ENCODE data around the gene ATP9B.
"Not testable (repeated sequence)": the region's sequence is repeated elsewhere in the genome, so short reads cannot be mapped to it uniquely, and the experiment has no call there.

Gene ATP9B

DNA sequence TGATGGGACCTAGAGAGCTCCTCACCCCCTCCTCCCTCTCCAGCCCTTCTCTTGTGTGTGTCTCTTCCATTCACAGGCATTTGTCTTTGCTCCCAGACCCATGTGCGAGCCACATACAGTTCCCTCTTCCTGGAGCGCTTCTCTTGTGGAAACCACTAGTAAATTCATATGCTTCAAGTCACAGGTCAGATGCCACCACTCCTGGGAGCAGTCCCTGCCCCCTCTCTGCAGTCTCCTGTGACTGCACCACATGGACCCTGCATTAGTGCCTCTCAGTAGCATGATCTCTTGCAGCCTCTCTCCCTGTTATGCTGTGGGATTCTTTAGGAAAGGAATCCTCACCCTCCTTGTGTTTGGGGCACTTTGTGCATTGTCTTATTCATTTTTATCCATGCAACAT, 230.1 kb downstream of the ATP9B start:
- DNase-seq = no peak

DNA sequence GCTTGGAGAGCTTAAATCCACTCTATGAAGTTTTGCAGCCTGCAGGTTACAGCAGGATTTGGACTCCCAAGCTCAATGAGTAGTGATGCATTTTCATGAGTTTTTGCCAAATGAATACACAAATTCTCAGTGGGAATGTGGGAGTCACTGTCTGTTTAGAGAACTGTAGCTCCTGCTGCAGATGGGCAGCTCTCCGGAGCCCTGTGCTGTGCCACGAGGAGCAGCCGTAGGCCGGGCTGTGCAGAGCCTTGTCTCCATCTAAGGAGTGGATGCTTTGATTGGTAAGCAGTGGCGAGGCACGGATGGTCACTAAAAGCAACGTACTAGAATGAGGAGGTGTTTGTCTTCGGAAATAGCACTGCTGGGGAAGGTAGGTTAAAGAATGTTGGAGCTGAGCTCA, 230.5 kb downstream of the ATP9B start:
- DNase-seq = no peak

DNA sequence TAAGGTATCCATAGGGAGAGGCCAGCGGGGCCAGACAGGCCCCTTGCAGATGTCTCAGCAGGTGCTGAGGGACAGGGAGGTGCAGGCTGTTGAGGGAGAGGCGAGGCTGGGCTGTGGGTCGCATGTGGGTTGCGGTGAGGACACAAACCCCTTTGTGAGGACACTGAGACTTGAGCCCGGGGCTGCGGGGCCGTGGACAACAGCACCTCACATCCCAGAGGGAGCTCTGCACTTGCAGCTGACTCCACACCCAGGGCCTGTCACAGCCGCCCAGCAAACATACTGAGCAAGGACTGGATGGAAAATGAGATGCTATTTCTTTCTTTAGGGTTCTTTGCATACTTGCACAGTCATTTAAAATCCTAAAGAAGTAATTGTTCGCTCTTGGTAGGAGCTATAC, 231.2 kb downstream of the ATP9B start:
- DNase-seq = no peak

DNA sequence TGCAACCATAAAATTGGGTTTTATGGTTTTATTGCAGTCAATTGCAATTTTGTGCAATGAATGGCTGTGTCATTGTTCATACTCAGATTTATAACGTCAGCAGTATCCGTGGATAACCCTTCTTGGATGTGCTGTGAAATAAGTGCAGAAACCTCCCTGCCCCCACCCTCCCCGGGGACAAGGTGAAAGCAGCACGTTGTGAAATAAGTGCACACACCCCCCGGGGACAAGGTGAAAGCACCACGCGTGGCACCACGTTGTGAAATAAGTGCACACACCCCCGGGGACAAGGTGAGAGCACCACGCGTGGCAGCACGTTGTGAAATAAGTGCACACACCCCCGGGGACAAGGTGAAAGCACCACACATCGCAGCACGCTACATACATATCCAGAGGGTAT, 232.9 kb downstream of the ATP9B start:
- DNase-seq = no peak

DNA sequence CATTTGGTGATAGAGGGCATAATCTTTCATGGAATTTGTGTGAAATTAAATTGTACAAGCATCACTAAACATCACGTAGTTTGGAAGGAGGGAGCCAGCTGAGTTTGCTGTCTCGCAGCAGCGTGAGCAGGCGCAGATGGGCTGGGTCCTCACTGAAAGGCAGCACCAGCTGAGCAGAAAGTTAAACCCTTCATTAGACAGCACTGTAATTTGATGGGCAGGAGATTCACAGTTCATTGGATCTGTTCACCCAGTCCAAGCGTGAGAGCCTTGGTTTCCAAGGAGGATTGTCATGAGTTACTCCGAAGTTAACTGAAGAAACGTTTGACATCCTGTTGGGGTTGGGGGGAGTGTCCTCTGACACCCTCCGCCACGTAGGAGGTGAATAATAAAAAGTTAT, 236.7 kb downstream of the ATP9B start:
- DNase-seq = no peak

DNA sequence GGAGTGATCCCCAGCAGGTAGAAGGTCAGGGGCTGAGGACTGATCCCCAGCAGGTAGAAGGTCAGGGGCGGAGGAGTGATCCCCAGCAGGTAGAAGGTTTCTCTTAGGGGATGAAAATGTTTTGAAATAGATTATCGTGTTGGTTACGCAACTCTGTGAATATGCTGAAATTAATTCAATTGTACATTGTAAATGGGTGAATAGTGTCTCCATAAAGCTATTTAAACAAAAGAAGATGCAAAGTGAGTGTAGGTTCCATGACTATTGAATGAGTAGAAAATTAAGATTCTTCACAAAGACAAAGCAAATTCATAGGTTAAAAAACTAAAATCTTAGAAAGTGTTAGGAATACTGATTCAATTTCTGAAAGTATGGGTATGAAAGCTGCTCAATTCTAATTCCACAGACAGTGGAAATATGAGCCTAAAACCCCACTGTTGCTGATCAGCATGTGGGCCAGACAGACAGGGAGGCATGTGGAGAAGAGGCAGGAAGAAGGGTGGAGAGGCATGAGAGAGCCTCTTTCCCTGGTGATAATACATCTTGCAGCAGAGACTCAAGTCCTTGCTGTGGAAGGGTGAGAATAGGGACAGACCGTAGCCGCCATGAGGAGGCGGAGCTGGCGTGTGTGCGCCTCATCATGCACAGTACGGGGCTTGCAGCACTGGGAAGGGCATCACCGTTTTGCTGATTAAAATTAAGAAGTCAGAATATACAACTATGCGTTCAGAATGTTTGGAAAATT, 240.6 kb downstream of the ATP9B start:
- no peak for DNase-seq

DNA sequence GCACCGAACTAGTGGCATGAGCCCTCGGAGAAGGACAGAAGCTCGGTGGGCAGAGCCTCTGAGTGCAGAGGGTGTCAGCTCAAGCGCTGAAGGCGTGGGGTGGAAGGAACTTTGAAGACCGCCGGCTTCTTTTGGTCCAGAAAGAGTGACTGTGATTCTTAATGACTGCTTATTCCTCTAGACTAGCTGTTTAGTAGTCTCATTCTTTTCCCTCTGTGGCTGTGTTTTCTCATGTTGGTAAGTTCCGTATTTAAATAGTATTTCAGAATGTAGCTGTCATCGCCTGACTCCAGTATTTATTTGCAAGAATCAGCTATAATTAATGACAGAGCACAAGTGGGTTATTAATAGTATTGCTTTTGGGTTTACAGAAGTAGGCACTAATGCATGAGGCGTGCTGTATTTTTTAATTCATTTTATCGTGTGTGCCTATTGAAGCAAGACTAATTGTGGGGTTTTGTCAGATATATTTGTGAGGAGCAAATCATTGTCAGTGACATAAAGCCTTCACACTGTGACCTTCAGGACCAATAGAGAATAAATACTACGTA, 245.7 kb downstream of the ATP9B start:
- DNase-seq = no peak

DNA sequence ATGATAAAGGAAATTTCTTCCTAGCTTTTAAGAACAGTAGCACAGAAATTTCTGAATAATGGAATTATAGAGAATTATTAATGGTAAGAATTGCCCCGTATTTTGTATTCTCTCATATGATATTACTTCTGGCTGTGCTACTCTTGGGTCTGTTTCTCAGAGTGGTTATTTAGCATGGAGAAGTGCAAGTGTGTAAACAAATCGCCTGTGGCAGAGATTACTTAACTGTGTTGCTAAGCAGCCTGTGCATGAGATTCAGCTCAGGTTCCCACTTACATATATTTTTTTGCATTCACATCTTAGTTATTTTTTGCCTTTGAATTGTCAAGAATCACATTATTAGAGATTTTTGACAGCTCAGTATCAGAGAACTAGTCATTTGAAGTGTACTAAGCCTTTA, 246.4 kb downstream of the ATP9B start:
- DNase-seq = no peak

DNA sequence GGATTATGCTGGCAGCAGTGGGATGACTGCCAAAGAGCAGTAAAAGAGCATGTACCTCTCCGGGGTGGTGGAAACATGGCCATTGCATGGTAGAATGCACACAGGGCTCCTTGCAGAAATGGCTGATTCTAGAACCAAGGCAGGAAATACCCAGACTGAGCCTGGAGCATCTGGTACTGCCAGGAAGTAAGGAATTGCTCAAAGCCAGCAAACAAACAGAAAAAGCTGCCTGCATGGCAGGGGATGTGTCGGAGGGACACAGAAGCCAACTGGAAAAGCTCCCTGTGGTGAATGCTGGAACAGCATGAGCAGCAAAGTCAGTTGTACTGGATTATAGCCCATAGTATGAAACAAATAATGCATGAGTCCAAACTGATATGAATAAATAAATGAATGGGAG, 248.5 kb downstream of the ATP9B start:
- DNase-seq = no peak

DNA sequence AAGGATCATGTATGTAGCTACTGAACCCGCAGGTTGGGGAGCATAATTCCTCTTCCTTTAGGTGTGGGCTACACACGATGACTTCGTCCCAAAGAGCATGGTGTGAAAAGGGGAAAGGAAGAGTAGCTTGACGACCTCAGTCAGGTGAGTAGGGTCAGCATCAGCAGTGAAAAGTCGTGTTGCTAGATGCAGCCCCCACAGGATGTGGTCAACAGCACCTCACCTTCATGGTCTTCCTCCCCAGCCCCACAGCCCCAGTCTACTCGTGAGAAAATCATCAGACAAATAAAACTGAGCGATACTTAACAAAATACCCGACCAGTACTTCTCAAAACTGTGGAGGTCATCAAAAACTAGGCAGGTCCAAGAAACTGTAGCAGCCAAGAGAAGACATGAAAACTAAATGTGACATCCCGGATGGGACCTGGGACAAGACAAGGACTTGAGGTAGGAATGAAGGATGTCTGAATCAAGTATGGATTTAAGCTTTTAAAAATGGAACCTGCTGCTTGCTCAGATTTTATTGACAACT, 249.0 kb downstream of the ATP9B start:
- DNase-seq = no peak

DNA sequence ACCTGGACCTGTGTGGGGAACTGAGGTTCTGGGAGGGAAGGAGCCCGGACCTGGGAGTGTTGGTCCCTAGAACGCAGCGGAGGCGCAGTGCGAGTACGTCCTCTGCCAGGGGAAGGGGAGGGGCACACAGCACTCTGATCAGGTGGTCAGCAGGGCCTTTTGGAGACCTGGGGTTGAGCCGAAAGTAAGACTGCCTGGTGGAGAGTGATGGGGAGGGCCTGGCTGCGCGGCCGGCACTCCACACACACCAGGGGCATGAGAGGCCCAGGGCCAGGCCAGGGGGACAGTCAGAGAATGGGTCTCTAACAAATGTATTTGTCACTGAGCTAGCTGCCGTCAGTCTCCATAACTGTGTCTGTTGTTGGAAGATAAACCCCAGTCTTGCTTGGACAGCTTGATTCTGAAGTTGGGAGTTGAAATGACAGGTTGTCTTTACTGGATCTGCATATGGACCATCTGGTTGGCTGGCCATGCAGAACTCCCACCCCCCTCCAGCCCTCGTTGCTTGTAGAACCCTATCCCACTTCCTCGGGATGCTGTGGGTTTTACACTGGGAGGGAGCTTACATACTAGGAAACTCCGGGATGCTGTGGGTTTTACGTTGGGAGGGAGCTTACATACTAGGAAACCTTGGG, 251.1 kb downstream of the ATP9B start:
- no peak for DNase-seq

DNA sequence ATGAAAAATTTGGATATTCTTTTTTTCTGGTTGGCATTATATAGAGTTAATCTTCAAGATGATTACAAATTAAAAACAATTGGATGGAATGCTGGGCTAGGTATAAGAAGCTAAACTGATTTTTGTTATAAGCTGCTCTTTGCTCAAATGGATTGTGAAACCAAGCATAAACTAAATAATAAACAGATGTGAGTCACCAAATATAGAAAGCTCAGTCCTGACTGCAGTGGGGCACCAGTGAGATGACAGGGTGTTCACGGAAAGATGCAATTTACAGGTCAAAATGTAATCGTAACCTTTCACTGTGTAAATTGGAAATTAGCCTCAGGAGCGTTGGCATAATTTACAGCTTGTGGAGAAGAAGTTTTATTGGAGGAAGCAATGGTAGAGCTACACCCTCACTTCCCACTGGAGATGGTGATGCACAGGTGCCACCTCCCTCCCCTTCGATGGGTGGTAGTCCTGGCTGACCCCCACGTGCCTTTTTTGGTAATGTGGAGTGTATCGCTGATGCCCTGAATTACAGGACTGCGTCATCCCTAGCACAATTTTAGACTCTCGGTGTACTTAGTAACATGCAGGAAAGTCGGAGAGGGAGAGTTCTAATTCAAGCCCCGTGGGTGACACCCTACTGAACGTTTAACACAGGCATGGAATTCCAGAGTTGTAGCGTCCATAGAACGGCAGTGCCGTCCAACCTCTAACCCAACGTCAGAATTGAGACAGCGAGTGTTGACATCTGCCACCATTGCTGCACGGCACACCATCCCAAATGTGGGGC, 252.6 kb downstream of the ATP9B start:
- DNase-seq = no peak

DNA sequence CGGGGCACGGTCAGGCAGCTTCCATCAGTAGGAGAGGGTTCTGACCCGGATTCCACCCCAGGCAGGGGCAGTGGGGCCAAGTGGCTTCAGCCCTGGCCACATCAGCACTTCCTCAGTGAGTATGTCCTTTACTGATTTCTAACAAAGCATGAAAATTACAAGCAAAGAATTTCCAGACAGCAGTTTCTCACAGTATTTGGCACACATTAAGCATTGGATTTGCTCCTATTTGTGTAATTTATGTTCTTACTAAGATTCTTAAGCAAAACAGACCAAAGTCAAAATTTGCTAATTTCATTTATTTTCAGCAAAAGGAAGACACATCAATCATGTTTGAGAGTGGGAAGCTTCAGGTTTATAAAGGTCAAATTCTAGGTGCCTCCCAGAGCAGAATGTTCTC, 253.2 kb downstream of the ATP9B start:
- no peak for DNase-seq

DNA sequence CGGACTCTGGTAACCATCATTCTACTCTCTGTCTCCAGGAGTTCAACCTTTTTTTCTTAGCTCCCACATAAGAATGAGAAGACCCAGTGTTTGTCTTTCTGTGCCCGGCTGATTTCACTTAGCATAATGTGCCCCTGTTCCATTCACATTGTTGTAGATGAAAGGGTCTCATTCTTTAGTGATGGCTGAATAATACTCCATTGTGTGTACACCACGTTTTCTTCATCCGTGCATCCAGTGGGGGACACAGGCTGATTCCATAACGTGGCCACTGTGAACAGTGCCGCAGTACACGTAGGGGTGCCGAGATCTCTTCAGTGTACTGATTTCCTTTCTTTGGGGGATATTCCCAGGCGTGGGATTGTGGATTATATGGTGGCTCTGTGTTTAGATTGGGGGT, 254.3 kb downstream of the ATP9B start:
- no peak for DNase-seq

DNA sequence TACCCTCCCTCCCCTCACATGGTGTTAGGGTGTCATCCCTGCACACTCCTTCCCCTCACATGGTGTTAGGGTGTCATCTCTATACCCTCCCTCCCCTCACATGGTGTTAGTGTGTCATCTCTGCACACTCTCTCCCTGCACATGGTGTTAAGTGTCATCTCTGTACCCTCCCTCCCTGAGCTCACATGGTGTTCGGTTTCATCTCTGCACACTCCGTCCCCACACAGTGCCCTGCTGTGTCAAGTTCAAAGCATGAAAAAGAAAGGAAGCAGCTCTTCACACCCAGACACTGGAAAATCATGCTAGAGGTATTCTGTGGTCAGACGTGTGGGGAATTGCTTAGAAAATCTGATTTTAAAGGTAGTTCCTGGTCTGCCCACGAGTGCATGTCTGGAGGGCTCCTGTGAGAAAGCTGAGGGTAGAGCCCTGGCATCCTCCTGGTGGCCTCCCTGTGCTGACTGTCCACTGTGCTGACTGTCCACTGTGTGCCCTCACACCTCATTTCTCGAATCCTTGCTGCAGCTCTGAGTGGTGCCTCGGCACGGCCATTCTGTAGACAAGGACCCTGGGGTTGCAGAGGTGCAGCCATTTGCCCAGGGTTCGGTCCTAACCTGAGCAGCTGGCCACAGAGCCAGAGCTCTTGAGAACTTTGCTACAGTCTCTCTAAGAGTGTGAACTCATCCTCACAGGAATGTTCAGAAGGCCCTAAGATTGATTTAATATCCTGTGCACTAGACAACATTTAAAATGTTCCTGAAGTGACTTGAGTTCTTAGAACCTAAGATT, 257.4 kb downstream of the ATP9B start:
- DNase-seq = no peak

DNA sequence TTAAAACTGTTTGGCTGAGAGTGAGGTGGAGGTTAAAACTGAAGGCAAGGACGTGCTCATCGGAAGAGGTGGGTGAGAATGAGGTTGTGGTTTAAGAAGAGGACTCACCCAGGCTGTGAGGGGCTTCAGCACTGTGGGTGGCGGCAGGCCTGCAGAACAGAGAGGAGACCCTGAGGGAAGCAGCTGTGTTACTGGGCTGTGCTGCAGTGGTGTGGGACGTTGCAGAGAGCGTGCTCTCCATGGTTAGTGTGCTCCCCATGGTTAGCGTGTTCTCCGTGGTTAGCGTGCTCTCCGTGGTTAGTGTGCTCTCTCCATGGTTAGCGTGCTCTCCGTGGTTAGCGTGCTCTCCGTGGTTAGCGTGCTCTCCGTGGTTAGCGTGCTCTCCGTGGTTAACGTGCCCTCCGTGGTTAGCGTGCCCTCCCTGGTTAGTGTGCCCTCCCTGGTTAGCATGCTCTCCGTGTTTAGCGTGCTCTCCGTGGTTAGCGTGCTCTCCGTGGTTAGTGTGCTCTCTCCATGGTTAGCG, 258.1 kb downstream of the ATP9B start:
- DNase-seq = no peak

DNA sequence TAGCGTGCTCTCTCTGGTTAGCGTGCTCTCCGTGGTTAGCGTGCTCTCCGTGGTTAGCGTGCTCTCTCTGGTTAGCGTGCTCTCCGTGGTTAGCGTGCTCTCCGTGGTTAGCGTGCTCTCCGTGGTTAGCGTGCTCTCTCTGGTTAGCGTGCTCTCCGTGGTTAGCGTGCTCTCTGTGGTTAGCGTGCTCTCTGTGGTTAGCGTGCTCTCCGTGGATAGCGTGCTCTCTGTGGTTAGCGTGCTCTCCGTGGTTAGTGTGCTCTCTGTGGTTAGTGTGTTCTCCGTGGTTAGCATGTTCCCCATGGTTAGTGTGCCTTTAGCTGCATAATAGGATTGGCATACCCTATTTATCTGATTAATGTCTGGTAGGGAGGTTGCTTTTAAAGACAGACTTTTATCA, 258.7 kb downstream of the ATP9B start:
- not testable (repeated sequence) for DNase-seq

DNA sequence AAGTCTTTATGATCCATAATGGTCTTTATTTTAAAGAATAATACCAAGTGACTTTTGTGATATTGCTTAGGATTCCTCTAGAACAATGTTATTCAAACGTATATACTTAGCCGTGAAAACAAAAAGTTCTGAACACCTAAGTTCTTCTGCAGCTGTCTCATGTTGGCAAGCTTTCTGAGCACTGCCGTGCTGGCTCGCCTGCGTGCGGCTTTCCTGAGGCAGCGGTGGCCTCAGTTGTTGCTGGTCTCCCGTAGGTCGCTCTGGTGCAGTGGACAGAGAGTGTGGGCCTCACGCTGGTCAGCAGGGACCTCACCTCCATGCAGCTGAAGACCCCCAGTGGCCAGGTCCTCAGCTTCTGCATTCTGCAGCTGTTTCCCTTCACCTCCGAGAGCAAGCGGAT, 259.7 kb downstream of the ATP9B start:
- no peak for DNase-seq

DNA sequence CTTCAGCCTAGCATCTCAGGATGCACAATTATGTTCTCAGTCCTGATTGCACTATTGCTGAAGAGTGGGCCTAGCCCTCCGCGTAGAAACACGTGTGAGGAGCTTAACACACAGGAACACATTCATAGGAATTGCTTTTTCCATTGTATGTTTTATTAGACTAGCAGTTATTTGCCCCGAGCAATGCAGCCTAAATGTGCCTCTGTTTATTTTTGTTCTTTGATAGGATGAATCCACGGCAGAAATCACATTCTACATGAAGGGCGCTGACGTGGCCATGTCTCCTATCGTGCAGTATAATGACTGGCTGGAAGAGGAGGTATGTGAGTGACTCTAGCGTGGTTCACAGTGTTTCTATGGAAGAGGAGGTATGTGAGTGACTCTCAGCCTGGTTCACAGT, 260.6 kb downstream of the ATP9B start:
- DNase-seq = no peak

DNA sequence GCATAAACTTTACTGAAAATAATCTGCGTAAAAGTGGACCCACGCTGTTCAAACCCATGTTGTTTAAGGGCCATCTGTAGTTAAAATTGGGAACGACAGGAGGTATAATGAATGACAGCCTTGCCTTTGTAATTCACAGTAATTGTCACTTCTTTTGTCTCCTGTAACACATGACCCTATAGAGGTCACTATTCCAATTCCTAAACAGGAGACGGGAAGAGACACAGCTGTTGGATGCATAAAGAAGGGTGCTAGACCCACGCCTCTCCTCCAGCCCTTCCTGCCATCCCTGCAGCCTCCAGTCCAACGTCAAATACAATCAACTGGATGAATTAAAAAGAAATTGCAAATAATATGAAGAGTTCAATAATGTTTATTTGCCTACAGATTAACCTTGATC, 263.5 kb downstream of the ATP9B start:
- DNase-seq = no peak

DNA sequence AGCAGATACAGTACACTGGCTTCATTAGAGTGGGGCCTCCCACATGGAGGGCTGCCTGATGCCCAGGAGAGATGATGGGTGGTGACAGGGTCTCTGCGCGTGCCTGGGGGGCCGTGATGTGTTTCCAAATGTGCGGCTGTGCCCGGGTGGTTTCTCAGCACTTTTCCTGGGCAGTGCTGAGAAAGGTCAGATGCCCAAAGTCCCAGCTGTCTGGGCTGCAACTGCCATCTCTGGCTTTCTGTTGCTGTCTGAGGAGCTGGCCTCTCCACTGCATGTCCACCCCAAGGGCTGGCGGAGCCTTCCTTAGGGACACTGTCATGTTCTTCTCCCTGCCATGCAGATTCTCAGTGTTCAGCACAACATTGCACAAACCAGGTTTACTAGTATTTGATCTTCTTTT, 263.9 kb downstream of the ATP9B start:
- DNase-seq = no peak

DNA sequence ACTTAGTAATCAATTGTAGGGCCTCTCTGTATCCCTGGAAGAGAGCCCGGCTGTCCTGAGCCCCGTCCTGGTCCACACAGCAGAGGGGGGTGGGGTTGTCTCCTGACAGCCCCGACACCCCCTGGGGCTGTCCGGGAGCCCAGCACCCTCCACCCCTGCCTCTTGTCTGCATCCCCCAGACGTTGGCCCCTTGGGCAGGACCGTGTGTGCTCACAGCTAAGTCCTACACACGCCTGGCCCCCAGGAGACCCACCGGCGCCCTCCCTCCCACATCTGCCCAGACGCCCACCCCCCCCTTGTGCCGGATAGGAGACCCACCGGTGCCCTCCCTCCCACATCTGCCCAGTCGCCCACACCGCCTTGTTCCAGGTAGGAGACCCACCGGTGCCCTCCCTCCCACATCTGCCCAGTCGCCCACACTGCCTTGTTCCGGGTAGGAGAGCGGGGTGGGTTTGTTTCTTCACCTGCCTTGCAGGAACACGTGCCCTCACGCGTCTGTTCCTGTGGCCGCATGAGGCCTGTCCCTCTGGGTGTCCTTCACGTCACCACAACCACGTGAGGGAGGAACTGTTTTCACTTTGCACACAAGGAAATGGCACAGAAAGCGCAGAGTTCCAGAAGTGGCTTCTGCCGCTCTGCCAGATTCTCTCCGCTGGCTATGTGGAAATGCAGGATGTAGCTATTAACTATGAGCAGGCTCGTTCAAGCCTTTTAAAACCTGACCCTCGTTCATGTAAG, 265.5 kb downstream of the ATP9B start:
- no peak for DNase-seq

All from GDM1 (cell line).